Renal cortical epithelial cell (primary cell): ENCODE results near the gene FLII. TPM values are rescaled to one million over a fixed set of nuclear protein-coding genes. Genes with fewer than 3 reads are reported as not detected.

ENCODE experiments used
- DNase-seq: peaks from one replicate; pipeline ENCODE4 v3.0.0-alpha.2; 2011; ENCODE audit warnings: low read depth
- total RNA-seq: library from RNA; depleted of rRNA; stranded (reverse); fragments of >200 nt; gene quantifications from 2 replicates; pipeline ENCODE4 v1.2.3, GENCODE V29; 2014

Gene FLII
- total RNA-seq, 1 donor from 2014 or later, result 451 TPM

DNA sequence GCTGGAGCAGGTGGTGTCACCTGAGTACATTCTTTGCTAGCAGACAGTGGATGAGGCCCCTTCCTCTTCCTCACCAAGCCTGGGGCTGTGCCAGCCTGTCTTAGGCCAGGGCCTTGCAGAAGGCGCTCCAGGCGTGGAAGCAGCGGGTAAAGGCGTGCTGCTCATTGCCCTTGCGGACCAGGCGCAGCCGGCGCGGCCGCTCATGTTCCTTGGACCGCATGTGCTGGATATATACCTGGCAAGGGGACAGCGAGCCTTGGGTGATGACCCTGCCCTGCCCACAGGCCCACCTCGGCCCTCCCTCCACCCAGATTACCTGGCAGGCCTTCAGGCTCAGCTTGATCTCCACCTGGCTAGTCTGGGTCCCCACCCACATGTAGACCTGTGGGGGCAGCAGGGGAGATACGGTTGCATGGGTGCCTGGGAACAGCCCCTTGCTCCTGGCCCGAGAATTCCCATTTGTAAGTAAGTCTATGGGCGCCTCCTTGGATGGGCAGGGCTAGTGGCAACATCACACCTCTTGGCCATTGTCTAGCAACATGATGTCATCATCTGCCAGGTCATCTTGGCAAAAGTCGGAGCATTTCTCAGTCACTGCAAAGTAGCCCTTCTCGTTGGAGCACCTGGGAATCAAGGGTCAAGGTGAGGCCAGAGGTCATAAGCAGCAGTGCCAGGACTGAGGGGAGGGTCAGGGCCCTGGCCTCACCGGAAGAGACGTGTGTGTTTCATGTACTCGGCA, 13.3 kb downstream of the FLII start:
- DNase-seq, result no peak

DNA sequence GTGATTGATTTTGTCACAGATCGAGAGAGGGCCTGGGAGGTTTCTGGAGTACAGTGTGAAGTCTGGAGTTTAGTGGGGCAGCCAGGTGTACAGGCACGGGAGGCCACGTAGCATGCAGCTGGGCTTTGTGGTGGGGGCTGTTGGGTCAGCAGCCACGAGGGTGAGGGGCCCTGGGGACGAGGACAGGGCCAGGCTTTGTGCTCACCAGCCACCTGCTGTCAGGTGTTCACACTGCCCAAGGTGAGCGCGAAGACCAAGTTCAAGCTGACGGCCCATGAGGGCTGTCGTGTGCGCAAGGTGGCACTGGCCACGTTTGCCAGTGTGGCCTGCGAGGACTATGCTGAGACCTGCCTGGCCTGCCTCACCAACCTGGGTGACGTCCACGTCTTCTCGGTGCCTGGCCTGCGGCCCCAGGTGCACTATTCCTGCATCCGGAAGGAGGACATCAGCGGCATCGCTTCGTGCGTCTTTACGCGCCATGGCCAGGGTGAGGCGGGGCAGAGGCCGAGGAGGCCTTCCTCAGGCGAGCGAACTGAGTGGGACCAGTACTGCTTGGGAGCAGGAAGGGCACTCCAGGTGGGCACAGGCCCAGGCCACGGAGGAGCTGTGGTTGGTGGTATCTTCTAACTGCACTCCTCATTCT, 17.2 kb downstream of the FLII start:
- no peak for DNase-seq

DNA sequence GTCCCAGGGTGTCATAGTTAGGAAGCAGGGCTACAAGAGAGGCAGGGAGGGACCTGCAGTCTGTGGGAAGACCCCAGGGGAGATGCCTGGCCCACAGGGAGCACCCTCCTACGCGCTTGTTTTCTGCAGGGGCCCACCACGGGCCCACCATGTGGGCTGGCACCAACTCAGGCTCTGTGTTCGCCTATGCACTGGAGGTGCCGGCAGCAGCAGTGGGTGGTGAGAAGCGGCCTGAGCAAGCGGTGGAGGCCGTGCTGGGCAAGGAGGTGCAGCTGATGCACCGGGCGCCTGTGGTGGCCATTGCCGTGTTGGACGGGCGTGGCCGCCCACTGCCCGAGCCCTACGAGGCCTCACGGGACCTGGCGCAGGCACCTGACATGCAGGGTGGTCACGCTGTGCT, 18.1 kb downstream of the FLII start:
- DNase-seq, result no peak

DNA sequence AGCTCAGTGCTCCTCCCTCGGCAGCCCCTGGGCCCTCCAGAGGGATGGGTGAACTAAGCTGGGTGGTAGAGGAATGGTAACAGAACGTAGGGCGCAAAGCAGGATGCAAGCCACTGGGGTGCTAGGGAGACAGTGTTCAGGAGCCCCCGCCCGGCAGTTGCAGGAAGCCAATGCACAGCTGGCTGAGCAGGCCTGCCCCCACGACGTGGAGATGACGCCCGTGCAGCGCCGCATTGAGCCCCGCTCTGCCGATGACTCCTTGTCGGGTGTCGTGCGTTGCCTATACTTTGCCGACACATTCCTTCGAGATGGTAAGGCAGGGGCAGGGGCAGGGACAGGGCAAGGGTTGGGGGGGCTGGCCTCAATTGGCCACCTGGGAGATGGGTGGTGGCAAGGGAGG, 20.2 kb downstream of the FLII start:
- no peak for DNase-seq

DNA sequence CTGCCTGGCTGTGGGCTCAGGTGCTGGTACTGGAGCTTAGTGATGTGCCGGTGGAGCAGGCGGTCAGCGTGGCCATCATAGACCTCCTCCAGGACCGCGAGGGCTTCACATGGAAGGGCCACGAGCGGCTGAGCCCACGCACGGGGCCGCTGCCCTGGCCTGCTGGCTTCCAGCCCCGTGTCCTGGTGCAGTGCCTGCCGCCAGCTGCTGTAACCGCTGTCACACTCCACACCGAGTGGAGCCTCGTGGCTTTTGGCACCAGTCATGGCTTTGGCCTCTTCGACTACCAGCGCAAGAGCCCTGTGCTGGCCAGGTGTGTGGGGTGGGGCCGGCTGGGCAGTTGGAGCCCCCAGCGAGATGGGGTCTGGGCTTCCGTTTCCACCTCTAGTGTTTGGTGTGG, 21.1 kb downstream of the FLII start:
- no peak for DNase-seq

DNA sequence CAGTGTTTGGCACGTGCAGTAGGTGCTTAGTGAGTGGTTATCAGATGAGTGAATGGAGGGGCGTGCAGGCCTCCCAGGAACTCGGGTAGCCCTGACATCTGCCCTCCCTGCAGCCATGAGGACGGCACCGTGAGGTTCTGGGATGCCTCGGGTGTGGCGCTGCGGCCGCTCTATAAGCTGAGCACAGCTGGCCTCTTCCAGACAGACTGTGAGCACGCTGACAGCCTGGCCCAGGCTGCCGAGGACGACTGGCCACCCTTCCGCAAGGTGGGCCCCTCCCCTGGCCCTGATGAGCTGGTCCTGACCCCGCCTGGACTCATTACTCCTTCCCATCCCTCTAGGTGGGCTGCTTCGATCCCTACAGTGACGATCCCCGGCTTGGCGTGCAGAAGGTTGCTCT, 22.0 kb downstream of the FLII start:
- no peak for DNase-seq

DNA sequence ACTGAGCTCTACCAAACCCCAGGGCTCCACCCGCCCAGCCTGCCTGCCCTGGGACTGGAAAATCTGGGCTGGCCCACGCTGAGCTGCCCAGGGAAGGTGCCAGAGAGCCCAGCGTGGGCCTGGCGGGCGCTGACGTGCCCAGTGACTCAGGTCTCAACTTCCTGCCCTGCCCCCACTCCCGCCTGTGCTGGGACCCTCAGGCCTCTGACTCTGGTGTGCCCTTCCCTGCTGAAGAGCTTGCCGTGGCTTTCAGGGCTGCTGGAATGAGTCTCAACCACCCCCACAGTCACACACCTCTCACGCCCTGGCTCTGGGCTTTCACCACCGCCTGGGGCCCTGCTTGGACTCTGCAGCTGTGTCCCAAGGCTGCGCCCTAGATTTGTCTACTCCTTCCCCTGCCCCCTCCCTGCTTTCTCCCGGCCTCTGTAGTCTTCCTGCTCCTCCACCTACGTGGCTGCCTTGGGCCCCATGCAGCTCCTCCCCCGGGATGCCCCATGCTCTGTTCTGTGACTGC, 22.7 kb downstream of the FLII start:
- DNase-seq, result peak; percentile 65

DNA sequence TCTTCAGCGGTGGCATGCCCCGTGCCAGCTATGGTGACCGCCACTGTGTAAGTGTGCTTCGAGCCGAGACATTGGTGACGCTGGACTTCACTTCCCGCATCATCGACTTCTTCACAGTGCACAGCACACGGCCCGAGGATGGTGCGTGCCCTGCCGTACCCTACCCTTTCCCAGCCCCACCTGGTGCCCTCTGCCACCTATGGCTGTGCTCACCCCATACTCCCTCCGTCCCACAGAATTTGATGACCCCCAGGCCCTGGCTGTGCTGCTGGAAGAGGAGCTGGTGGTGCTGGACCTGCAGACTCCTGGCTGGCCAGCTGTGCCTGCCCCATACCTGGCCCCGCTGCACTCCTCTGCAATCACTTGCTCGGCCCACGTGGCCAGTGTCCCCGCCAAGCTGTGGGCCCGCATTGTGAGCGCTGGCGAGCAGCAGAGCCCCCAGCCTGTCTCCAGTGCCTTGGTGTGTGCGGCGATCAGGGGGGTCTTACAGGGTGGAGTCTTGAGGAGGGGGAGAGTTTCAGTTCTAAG, 23.6 kb downstream of the FLII start:
- DNase-seq, result no peak

DNA sequence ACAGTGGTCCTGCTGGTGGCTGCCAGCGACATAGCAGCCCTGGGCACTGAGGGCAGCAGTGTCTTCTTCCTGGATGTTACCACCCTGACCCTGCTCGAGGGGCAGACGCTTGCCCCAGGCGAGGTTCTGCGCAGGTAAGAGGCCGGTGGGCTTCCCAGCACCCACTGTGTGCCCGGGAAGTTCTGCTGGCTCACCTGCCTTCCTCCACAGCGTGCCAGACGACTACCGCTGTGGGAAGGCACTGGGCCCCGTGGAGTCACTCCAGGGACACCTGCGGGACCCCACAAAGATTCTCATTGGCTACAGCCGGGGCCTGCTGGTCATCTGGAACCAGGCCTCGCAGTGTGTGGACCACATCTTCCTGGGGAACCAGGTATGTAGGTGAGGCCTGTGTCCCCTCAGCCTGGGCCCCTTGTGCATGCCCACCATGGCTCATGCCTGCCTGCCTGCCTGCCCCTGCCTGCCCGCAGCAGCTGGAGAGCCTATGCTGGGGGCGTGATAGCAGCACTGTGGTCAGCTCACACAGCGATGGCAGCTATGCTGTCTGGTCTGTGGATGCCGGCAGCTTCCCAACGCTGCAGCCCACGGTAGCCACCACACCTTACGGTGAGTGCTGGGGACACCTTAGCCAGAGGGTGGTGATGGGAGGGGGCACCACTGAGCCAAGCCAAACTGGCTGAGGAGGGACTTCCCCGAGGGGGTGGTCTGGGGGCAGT, 24.6 kb downstream of the FLII start:
- DNase-seq, result no peak

DNA sequence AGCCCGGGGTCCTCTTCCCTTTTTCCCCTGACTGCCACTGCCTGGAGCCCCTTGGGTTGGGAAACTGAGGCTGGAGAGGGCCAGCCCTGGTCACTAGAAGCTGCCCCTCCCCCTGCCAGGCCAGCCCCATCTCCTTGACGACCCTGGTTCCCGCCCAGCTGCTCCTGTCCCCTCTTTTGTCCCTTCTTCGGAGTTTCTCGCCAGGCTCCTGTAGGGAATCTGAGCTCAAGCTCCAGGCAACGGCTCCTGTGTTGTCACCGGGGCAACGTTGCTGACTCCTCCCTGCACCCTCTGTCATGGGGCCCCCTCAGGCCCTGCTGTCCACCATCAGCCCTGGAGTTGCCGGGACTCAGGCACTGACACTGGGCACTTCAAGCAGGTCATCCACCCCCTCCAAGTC, 27.4 kb downstream of the FLII start:
- no peak for DNase-seq

DNA sequence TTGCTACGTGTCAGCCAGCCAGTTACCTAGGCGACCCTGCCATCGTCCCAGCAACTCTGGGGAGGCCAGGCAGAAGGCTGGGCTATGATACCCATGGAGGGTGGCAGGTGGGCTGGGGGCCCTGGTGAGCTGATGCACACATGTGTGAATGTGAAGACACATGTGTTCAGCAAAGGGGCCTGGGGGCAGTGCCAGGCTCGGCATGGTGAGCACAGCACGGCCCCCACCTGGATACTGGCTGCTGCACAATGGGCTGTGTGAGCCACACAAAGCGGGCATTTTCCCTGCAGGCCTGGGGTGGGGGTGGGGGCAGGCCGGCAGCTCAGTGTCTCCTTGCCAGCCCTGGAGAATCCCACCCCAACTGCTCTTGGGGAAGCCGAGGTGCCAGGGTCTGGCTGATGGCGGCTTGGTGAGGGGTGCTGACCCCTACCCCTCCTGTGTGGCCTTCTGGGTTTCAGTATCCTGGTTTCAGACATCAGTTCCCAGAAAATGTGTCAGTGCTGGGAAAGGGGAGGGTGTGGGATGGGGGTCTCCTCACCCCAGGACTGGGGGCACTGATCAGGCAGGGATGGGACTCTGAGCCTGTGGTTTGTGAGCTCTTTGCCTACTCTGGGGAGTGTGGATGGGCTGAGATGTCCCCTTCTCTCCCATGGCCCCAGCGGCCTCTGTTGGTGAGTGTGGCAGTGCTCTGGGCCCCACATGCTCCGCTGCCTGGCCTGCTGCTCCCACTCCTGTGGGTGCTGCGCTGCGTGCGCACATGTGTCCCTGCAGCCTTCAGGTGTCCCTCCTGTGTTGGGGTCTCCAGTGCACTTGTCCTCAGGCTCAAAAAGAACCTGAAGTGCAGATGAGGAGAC, 28.0 kb downstream of the FLII start:
- DNase-seq, result no peak

DNA sequence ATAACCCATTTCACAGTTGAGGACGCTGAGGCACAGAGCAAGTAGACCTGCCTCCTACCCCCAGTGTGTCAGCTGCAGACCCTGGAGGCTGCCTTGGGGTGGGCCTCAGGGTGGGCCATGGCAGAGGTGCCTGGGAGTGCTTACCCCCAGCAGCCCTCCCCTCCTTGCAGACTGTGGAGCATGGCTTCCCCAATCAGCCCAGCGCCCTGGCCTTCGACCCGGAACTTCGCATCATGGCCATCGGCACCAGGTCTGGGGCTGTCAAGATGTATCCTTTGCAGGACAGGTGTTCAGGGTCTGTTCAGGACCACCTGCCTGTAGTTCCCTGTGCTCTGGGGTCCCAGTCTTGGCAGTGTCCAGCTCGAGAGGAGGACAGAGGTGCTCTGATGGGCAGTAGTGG, 28.8 kb downstream of the FLII start:
- no peak for DNase-seq

DNA sequence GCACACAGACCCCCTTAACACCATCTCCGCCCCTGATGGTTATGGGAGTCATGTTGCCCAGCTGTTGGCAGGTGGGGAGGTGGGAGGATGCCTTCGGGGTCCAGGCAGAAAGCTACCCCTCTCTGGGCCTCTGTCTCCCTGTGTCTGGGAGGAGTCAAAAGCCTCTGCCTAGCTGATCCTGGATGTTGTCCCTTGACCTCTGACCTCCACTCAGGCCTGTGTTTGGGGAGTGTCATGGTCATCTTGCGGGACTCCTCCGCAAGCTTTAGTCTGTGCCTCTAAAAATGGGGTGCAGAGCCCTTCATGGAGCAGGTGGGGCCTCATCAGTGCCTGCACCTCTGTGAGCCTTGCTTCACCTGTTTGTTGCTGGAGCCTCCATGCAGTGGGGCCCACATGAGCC, 29.3 kb downstream of the FLII start:
- no peak for DNase-seq

DNA sequence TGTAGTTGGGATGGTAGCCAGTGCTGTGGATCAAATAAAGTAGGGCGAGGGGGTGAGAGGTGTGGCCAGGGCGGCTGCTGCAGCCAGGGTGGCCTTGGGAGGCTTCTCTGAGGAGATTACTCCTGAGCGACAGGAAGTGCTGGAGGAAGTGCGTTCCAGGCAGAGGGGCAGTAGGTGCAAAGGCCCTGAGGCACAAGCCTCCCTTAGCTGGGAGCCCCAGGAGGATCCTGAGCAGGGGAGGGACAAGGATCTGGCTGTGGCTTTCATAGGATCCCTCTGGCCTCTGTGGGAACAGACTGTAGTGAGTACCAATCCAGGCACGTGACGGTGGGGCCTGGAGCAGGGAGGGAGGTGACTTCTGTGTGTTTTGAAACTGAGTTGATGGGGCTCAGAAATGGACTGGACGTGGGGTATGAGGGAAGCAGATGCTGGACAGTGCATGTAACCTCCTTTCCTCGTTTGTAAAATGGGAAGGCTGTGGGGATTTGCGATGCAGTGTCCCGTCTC, 30.3 kb downstream of the FLII start:
- no peak for DNase-seq

DNA sequence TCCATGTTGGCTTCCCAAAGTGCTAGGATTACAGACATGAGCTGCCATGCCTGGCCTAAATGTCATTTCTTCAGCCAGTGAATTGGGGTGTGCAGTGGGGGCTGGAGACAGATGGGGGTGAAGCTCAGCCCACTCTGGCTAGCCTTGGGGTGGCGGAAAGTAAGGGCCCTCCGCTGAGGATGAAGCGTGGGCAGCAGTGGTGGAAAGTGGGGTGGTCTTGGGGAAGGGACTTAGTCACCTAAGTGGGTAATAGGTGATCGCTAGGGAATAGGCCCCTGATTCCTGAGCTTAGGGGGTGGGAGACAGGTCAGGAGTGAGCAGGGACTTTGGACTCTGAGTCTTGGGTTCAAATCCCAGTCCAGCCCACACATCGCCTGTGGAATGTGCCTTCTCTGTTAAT, 30.9 kb downstream of the FLII start:
- DNase-seq, result no peak

DNA sequence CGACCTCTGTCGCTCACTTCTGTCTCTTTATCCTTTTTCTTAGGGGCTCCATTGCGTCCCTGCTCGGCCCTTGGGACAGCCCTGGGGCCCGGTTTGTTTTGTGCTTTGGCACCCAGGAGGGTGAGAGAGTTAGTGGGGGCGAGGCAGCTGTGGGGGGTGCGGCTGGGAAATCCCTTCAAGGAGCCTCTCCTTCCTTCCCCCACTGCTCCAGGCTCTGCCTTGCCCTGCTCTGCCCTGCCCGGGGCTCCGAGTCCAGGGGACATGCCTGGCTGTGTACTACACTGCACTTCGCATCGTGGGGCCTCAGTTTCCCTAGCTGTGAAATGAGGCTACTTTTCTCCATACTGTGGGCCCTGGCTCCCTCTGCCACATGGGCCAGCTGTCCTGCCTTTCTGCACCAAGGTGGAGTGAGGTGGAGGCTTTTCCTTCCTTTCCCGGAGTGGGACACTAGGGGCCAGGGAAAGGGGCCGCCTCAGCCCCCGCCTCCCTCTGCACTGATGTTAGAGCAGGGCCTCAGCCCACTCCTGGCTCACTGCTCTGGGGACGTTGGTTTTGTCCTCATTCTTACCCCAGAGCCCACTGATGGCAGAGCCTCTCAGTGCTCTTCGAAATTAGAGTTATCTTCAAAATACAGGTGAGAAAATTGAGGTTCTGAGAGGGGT, 32.1 kb downstream of the FLII start:
- no peak for DNase-seq

DNA sequence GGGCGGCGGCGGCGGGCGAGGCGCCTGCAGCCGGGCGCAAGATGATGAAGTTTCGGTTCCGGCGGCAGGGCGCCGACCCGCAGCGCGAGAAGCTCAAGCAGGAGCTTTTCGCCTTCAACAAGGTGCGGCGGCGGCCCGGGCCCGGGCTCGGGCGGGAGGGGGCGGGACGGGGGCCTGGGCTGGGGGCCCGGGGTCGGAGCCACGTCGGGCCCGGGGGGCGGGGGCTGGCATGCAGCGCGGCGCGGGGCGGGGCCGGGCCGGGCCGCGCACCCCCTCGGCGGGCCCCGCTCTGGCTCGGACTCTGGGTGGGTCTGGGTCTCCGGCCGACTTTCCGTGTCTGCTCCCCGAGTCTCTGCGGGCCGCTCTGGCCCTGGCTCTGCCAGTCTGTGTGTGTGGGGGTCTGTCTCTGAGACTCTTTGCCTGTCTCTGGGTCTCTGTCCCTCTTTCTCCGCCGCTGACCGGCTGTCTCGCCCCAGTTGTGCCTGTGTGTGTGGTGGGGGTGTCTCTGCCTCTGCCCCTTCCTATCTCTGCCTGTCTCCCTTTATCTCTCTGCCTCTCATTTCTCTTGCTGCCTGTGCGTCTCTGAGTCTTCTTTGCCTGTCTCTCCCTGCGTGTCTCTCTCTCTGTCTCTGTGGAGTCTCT, 32.8 kb downstream of the FLII start:
- no peak for DNase-seq

DNA sequence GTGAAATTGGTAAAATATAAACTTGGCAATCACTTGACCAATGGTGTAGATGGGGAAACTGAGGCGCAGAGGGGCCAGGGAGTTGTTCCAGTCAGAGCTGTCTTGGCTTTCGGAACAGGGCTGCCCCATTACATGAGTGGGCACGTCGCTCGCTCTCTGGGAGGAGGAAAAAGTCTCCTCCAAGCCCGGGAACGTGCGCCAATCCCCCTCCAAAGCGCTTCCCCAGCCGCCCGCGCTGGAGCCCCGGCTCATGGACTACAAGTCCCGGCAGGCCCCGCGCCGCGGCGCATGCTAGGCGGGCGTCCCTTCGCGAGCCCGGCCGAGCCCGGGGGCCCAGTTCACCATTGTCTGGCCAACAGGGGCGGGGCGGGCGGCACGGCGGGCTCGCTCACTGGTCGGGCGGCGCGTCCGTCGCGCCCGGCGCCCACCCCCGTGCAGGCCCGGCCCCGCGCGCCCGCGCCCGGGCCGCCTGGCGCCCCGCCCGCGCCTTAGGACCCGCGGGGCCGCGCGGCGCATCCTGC, 33.4 kb downstream of the FLII start, which contains the start of gene LLGL1:
Gene LLGL1, plus strand, starts transcription at position 515 of the 521 bp plus-strand sequence. CDS start 48 bp downstream, outside the sequence.
- peak; percentile 65 for DNase-seq

DNA sequence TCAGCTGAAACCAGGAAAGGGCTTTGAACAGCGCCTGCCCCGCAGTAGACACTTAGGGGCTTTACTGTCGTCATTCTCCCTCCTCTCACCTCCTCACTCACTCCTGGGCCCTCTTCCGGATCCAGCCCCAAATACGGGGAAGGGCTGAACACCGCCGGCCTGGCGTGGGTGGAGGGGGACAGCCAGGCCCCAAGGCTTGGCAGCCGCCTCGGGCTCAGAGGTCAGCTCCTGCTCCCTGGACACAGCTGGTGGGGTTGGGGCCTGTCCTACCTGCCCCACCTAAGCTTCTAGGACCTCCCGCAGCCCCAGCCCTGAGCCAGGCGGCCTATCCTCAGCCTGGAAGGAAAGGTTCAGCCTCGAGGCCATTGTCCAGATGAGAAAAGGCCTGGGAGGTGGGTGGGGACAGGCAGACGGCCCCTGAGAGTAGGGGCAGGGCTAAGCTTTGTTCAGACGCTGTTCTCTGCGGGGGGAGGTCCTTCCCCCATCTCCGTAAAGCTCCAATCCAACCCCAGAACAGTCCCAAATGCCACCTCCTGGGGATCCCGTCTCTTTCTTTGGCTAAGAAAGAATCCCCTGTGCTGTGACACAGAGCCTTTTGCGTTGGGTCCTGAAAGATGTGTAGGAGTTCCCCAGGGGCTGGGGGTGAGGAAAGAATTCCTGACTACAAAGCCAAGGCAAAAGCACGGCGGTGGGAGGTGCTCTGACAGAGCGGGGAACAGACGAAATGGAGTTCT, 34.0 kb downstream of the FLII start:
- DNase-seq, result no peak
